Measurements from ENCODE around the gene PDE6B. TPM values are rescaled to one million over a fixed set of nuclear protein-coding genes. Genes with fewer than 3 reads are reported as not detected.
A peak's percentile ranks its signal among the peaks of the same experiment; 100 is the strongest.

The PDE6B gene
- 10 to 100 TPM in 1 of 2 donors, 1 to 10 TPM in 1; 7.6 to 10.9 TPM for total RNA-seq
- polyA plus RNA-seq (ENCODE audit: insufficient read length in 6 of 6) = 10 to 100 TPM; 15.7 to 21.1 (median 17.7) TPM
- long read RNA-seq, donor 1 = 0 reads
- long read RNA-seq, donor 2 = 0 reads
- long read RNA-seq, donor 3 = 0 reads
- long read RNA-seq, donor 4, partial matches to known transcripts = 3 of 6 reads
- long read RNA-seq, donor 4, other reads (novel, unspliced or antisense) = 3 of 6 reads
- long read RNA-seq, donor 5, partial matches to known transcripts = 0 of 1 reads
- long read RNA-seq, donor 5, other reads (novel, unspliced or antisense) = 0 of 1 reads
- long read RNA-seq, donor 6, partial matches to known transcripts = 0 of 1 reads
- long read RNA-seq, donor 6, other reads (novel, unspliced or antisense) = 0 of 1 reads
- long read RNA-seq, donor 7, partial matches to known transcripts = 0 of 1 reads
- long read RNA-seq, donor 7, other reads (novel, unspliced or antisense) = 0 of 1 reads
- long read RNA-seq, donor 8, partial matches to known transcripts = 370 of 377 reads
- long read RNA-seq, donor 8, other reads (novel, unspliced or antisense) = 6 of 377 reads
- long read RNA-seq, donor 9 = 0 reads
- long read RNA-seq, donor 10, partial matches to known transcripts = 5 of 6 reads
- long read RNA-seq, donor 10, other reads (novel, unspliced or antisense) = 1 of 6 reads
- long read RNA-seq, donor 11, partial matches to known transcripts = 0 of 1 reads
- long read RNA-seq, donor 11, other reads (novel, unspliced or antisense) = 0 of 1 reads
- long read RNA-seq, donor 12 = 0 reads

DNA sequence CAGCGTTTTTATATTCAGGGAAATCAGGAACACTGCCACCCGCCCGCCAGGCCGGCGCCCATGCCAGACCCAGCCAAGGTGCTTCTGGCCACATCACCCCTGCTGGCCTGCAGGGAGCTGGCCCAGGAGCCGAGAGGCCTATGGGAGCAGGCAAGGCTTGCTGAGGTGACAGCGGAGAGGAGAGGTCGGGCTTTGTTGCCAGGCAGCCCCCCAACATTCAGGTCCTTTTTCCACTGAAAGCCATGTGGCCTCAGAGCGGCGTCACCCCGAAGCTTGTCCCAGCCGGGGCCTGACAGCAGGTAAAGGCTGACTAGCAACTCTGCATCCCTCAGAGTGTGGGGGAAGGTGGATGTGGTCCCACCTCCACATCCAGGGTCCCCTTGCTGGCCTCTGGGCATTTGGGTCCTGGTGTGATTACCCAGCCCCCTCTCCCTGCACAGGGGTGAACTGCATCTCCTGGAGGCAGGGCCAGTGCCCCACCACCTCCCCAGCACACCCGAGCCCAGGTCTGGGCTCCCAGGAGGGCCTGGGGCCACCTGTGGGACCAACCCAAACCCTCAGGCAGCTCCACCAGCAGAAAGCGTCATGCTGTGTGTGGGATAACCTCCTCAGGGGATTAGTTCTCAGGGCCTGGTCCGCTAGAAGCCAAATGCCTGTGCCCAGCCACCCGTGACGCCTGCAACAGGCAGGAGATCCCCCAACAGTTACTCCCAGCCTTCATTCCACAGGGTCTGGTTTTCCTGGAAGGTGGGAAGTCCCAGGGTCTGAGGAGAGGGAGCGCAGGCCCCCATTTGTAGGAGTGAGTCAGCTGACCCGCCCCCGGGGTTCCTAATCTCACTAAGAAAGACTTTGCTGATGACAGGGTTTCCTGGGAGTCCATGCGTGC lies at the start of gene PDE6B:
PDE6B (plus strand) TSS at position 869 of the 886 bp plus-strand sequence. CDS start 54 bp downstream, outside the sequence.
- H3K9me3 ChIP-seq = no peaks in the 10 kb centered on the region
- TF ChIP-seq CTCF (IDR thresholded peaks at IDR 0.05) = no peak
- ATAC-seq (no peak), DNase-seq (peak in 1 of 4 donors; percentile 53)
- intact Hi-C loops (cut with DNase I) = no loop called here
- H3K4me1 ChIP-seq = no peaks in the 10 kb centered on the region
- no peaks in the 10 kb centered on the region for H3K36me3 ChIP-seq
- no peak within 1 kb of the TSS for H3K4me3 ChIP-seq
- no peak within 1 kb of the TSS for H3K27ac ChIP-seq
- peaks cover 0 to 49% of the 10 kb centered on the region in 2 donors for H3K27me3 ChIP-seq

DNA sequence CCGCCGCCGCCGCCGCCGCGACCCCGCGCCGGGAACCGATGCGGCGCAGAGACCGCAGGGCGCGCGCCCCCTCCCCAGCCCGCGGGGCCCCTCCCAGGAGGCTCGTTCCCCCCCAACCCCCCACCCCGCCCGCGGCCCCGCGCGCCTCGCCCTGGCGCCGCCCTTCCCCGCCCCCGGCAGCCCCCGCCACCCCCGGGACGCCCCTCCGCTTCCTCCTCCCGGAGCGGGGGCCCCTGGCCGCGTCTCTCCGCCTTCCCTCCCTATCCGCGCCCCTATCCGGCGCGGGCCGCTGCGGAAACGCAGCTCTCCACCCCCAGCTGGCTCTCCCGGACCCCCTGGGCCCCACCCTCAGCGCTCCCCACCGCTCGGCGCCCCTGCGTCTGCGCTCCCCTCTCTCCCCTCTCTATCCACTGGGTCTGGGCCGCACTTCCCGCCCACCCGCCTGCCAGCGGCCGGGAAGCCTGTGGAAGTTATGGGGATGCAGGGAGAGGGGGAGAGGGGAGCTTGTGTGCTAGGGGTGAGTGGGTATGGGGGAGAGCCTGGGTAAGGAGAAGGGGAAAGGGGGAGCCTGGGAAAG lies 49.0 kb upstream of the PDE6B start, which contains the start of gene TMEM271:
TMEM271 (minus strand) TSS at position 51 of the 577 bp plus-strand sequence. CDS start 233 bp downstream, outside the sequence.
- intact Hi-C loops (cut with DNase I) = no loop called here
- no peaks in the 10 kb centered on the region for H3K36me3 ChIP-seq
- H3K4me3 ChIP-seq = no peak within 1 kb of the TSS
- peaks cover 60 to 98% of the 10 kb centered on the region in 2 donors for H3K27me3 ChIP-seq
- peaks cover 0 to 7% of the 10 kb centered on the region in 2 donors for H3K4me1 ChIP-seq
- no peak for TF ChIP-seq CTCF (IDR thresholded peaks at IDR 0.05)
- no peaks in the 10 kb centered on the region for H3K9me3 ChIP-seq
- DNase-seq (peak in 1 of 4 donors; percentile 72), ATAC-seq (no peak)
- H3K27ac ChIP-seq = no peak within 1 kb of the TSS

DNA sequence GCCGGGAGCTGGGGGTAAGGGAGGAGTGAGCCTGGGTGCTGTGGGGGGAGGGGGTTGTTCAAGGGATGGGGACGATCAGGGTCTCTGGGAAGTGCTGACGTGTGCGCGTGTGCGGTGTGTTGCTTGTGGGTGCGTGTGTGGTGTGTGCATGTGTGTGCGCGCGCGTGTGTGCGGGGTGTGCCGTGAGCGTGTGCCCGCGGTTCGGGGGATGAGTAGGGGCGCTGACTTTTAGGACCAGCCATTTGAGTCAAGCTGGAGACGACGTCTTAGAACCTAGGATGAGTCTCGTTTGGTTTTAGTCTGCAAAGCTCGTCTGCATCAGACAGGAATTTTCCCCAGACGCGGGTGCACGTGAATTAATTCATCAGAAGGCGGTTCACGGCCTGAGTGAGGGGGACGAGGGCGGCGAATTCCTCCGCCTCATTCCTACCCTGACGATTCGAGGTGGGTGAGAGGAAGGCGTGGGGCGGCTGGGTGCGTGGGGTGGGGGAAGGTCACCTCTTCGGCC lies 48.3 kb upstream of the PDE6B start:
- intact Hi-C loops (cut with DNase I) = no loop called here
- no peak for ATAC-seq
- peaks cover 60 to 98% of the 10 kb centered on the region in 2 donors for H3K27me3 ChIP-seq
- H3K4me1 ChIP-seq = peaks cover 0 to 7% of the 10 kb centered on the region in 2 donors
- no peak overlapping the region for H3K4me3 ChIP-seq
- H3K9me3 ChIP-seq = no peaks in the 10 kb centered on the region
- no peak for DNase-seq
- TF ChIP-seq CTCF (IDR thresholded peaks at IDR 0.05) = no peak
- no peak overlapping the region for H3K27ac ChIP-seq
- no peaks in the 10 kb centered on the region for H3K36me3 ChIP-seq

GRCh38 chr4:577499-578450 lies 47.6 kb upstream of the PDE6B start:
- H3K36me3 ChIP-seq = no peaks in the 10 kb centered on the region
- ATAC-seq = no peak
- peaks cover 54 to 98% of the 10 kb centered on the region in 2 donors for H3K27me3 ChIP-seq
- no peaks in the 10 kb centered on the region for H3K9me3 ChIP-seq
- intact Hi-C loops (cut with DNase I) = no loop called here
- peak in 1 of 4 donors; percentile 62 for DNase-seq
- no peak overlapping the region for H3K4me3 ChIP-seq
- peaks cover 0 to 7% of the 10 kb centered on the region in 2 donors for H3K4me1 ChIP-seq
- H3K27ac ChIP-seq = no peak overlapping the region
- no peak for TF ChIP-seq CTCF (IDR thresholded peaks at IDR 0.05)

Data from left lung (tissue), 14 donors.